ENCODE data around the gene OR2Z1.
"Not testable (repeated sequence)": the region's sequence is repeated elsewhere in the genome, so short reads cannot be mapped to it uniquely, and the experiment has no call there.

OR2Z1 gene

GRCh38 chr19:8702350-8702749 lies 19.1 kb upstream of the OR2Z1 start:
- DNase-seq: peak; percentile 72 to 89 (median 86)

- no peak for DNase-seq
Measured at GRCh38 chr19:8703223-8703622, 18.2 kb upstream of the OR2Z1 start.

GRCh38 chr19:8705304-8705703 lies 16.1 kb upstream of the OR2Z1 start:
- not testable (repeated sequence) for DNase-seq

GRCh38 chr19:8705742-8706141 lies 15.7 kb upstream of the OR2Z1 start:
- no peak for DNase-seq

- DNase-seq: not testable (repeated sequence)
Measured at GRCh38 chr19:8710337-8710736, 11.1 kb upstream of the OR2Z1 start.

- DNase-seq: no peak
Measured at GRCh38 chr19:8722032-8722431, 598 bp downstream of the OR2Z1 start.

GRCh38 chr19:8724276-8724675 lies 2.8 kb downstream of the OR2Z1 start:
- no peak for DNase-seq

- no peak for DNase-seq
Measured at GRCh38 chr19:8731428-8732169, 10.2 kb downstream of the OR2Z1 start.

- DNase-seq: no peak
Measured at GRCh38 chr19:8738377-8738776, 16.9 kb downstream of the OR2Z1 start.

- not testable (repeated sequence) for DNase-seq
Measured at GRCh38 chr19:8739291-8740065, 18.0 kb downstream of the OR2Z1 start.

GRCh38 chr19:8767257-8767656 lies 45.8 kb downstream of the OR2Z1 start:
- DNase-seq: not testable (repeated sequence)

GRCh38 chr19:8769265-8769664 lies 47.8 kb downstream of the OR2Z1 start:
- DNase-seq: not testable (repeated sequence)

GRCh38 chr19:8773587-8773986 lies 52.2 kb downstream of the OR2Z1 start:
- not testable (repeated sequence) for DNase-seq
